Activated naive CD4-positive, alpha-beta T cell treated with anti-CD3 and anti-CD28 coated beads, Interleukin-2, amount 50 U/mL, for 24 hours (primary cell): ENCODE measurements around the gene IL1R2.
"Not testable (repeated sequence)": the region's sequence is repeated elsewhere in the genome, so short reads cannot be mapped to it uniquely, and the experiment has no call there.

ENCODE experiments used
- H3K27ac Mint-ChIP-seq: one replicate; pipeline ENCODE4 v1.8.0; 2021; ENCODE audit warnings: mild to moderate bottlenecking, mixed read lengths
- H3K27me3 Mint-ChIP-seq: one replicate; pipeline ENCODE4 v1.8.0; 2021; ENCODE audit warnings: mixed read lengths
- H3K36me3 Mint-ChIP-seq: one replicate; pipeline ENCODE4 v1.8.0; 2021; ENCODE audit warnings: mixed read lengths
- H3K4me1 Mint-ChIP-seq: one replicate; pipeline ENCODE4 v1.8.0; 2021; ENCODE audit warnings: mixed read lengths
- H3K4me3 Mint-ChIP-seq: one replicate; pipeline ENCODE4 v1.8.0; 2021; ENCODE audit warnings: mild to moderate bottlenecking, mixed read lengths
- H3K9me3 Mint-ChIP-seq: one replicate; pipeline ENCODE4 v1.8.0; 2021; ENCODE audit warnings: mixed read lengths

The IL1R2 gene

GRCh38 chr2:102001767-102002142 is 10.0 kb downstream of the IL1R2 start:
- Mint-ChIP-seq H3K4me1 (peaks cover 16% of the 10 kb centered on the region), H3K27me3 (peaks cover 4% of the 10 kb centered on the region), H3K27ac (peak overlapping the region; percentile 85), H3K36me3 (no peaks in the 10 kb centered on the region), H3K4me3 (no peak overlapping the region), H3K9me3 (no peaks in the 10 kb centered on the region)

GRCh38 chr2:102002228-102002627 is 10.5 kb downstream of the IL1R2 start:
- Mint-ChIP-seq H3K9me3 (no peaks in the 10 kb centered on the region), H3K4me1 (peaks cover 16% of the 10 kb centered on the region), H3K36me3 (no peaks in the 10 kb centered on the region), H3K4me3 (no peak overlapping the region), H3K27ac (no peak overlapping the region), H3K27me3 (peaks cover 4% of the 10 kb centered on the region)

DNA sequence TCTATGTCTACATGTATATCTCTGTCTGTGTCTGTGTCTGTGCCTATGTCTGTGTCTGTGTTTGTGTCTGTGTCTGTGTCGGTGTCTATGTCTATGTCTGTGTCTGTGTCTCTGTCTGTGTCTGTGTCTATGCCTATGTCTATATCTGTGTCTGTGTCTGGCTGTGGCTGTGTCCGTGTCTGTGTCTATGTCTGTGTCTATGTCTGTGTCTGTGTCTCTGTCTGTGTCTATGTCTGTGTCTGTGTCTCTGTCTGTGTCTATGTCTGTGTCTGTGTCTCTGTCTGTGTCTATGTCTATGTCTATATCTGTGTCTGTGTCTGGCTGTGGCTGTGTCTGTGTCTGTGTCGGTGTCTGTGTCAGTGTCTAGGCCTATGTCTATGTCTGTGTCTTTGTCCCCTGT is 11.1 kb downstream of the IL1R2 start:
- not testable (repeated sequence) for H3K9me3 Mint-ChIP-seq, H3K36me3 Mint-ChIP-seq, H3K27ac Mint-ChIP-seq, H3K4me3 Mint-ChIP-seq, H3K27me3 Mint-ChIP-seq
- H3K4me1 Mint-ChIP-seq, result peaks cover 16% of the 10 kb centered on the region

- no peak overlapping the region for H3K4me3 Mint-ChIP-seq
- no peaks in the 10 kb centered on the region for H3K9me3 Mint-ChIP-seq
- H3K27me3 Mint-ChIP-seq, result no peaks in the 10 kb centered on the region
- no peak overlapping the region for H3K27ac Mint-ChIP-seq
- H3K4me1 Mint-ChIP-seq, result peaks cover 14% of the 10 kb centered on the region
- H3K36me3 Mint-ChIP-seq, result no peaks in the 10 kb centered on the region
These were observed 11.9 kb downstream of the IL1R2 start for GRCh38 chr2:102003696-102004095.

DNA sequence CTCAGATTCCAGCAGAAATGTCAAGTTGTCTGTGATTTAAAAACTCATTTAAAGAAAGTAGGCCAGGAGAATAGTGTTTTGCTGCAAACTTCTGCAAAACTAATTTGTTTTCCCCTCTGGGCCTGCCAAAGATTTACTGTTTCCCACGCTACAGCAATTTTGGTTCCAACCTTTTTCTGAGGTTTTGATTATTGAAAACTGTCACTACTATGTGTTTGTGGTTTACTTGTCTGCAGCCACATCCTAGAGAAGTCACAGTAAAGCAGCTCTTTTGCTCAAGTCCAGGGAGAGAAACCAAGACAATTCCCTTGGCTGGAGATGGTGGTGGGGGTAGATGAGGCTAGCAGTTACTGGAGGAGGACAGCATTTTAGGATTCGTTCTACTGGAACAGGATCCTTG is 12.8 kb downstream of the IL1R2 start:
- Mint-ChIP-seq H3K4me3 (no peak overlapping the region), H3K27me3 (no peaks in the 10 kb centered on the region), H3K36me3 (no peaks in the 10 kb centered on the region), H3K9me3 (no peaks in the 10 kb centered on the region), H3K4me1 (peaks cover 10% of the 10 kb centered on the region), H3K27ac (no peak overlapping the region)

GRCh38 chr2:102005449-102005848 is 13.7 kb downstream of the IL1R2 start:
- H3K4me1 Mint-ChIP-seq, result peaks cover 8% of the 10 kb centered on the region
- no peaks in the 10 kb centered on the region for H3K27me3 Mint-ChIP-seq
- H3K27ac Mint-ChIP-seq, result no peak overlapping the region
- H3K36me3 Mint-ChIP-seq, result no peaks in the 10 kb centered on the region
- no peaks in the 10 kb centered on the region for H3K9me3 Mint-ChIP-seq
- no peak overlapping the region for H3K4me3 Mint-ChIP-seq

- Mint-ChIP-seq H3K27ac (no peak overlapping the region), H3K4me1 (peaks cover 9% of the 10 kb centered on the region), H3K4me3 (no peak overlapping the region), H3K9me3 (no peaks in the 10 kb centered on the region), H3K36me3 (no peaks in the 10 kb centered on the region), H3K27me3 (no peaks in the 10 kb centered on the region)
These were observed 14.5 kb downstream of the IL1R2 start for GRCh38 chr2:102005989-102006885.

- Mint-ChIP-seq H3K27ac (no peak overlapping the region), H3K4me3 (no peak overlapping the region), H3K9me3 (no peaks in the 10 kb centered on the region), H3K36me3 (no peaks in the 10 kb centered on the region), H3K27me3 (no peaks in the 10 kb centered on the region), H3K4me1 (peaks cover 9% of the 10 kb centered on the region)
These were observed 15.1 kb downstream of the IL1R2 start for GRCh38 chr2:102006886-102007278.

DNA sequence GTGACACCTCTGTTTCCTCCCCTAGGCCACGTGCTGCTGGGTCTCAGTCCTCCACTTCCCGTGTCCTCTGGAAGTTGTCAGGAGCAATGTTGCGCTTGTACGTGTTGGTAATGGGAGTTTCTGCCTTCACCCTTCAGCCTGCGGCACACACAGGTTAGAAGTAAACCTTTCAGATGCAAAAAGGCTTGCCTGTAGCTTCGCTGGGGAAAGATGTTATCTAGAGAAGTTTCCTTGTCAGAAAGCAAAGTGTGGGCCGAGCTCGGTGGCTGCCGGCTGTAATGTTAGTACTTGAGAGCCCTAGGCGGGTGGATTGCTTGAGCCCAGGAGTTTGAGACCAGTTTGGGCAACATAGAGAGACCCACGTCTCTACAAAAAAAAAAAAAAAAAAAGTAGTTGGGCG is 16.7 kb downstream of the IL1R2 start:
- Mint-ChIP-seq H3K27ac (peak overlapping the region; percentile 66), H3K36me3 (peaks cover 1% of the 10 kb centered on the region), H3K9me3 (no peaks in the 10 kb centered on the region), H3K4me3 (no peak overlapping the region), H3K27me3 (no peaks in the 10 kb centered on the region), H3K4me1 (peaks cover 22% of the 10 kb centered on the region)

- Mint-ChIP-seq H3K4me3 (no peak overlapping the region), H3K36me3 (peaks cover 1% of the 10 kb centered on the region), H3K9me3 (no peaks in the 10 kb centered on the region), H3K27ac (no peak overlapping the region), H3K4me1 (peaks cover 32% of the 10 kb centered on the region), H3K27me3 (no peaks in the 10 kb centered on the region)
These were observed 17.8 kb downstream of the IL1R2 start for GRCh38 chr2:102009557-102009956.

DNA sequence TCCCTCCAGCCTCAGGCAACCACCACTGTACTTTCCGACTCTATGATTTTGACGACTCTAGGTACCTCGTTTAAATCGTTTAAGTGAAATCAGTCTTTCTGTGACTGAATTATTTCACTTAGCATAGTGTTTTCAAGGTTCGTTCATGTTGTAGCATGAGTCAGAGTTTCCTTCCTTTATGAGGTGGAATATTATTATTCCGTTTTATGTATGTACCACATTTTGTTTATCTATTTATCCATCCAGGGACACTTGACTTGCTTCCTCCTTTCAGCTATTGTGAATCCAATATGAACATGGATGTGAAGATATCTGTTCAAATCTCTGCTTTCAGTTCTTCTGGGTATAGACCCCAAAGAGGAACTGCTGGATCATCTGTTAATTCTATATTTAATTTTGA is 19.1 kb downstream of the IL1R2 start:
- Mint-ChIP-seq H3K27me3 (no peaks in the 10 kb centered on the region), H3K9me3 (no peaks in the 10 kb centered on the region), H3K36me3 (peaks cover 1% of the 10 kb centered on the region), H3K4me1 (peaks cover 32% of the 10 kb centered on the region), H3K27ac (peak overlapping the region; percentile 71), H3K4me3 (no peak overlapping the region)

DNA sequence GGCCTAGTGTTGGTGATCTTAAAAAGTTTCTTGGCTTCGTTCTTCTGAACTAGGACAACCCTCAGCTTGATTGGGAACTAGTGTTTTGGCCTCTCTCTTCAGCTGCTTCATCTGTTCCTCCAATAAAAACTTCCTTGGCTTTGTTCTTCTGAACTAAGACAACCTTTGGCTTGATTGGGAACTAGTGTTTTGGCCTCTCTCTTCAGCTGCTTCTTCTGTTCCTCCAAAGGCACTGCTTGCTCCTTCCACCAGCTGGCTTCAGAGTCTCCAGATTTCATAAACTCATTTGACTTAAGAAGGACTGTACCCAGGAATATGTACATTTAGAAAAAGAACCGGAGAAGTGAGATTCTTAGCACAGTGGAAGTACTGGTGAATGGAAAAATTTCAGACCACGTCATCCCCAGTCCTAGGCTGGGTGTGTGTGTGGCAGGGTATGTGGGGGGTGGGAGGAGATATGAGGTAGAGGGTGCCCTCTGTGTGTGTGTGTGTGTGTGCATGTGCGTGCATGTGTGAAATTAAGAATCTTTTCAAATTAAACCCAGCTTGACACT is 20.4 kb downstream of the IL1R2 start:
- no peaks in the 10 kb centered on the region for H3K27me3 Mint-ChIP-seq
- H3K36me3 Mint-ChIP-seq, result peaks cover 1% of the 10 kb centered on the region
- H3K9me3 Mint-ChIP-seq, result no peaks in the 10 kb centered on the region
- peak overlapping the region; percentile 11 for H3K27ac Mint-ChIP-seq
- H3K4me1 Mint-ChIP-seq, result peaks cover 32% of the 10 kb centered on the region
- no peak overlapping the region for H3K4me3 Mint-ChIP-seq

DNA sequence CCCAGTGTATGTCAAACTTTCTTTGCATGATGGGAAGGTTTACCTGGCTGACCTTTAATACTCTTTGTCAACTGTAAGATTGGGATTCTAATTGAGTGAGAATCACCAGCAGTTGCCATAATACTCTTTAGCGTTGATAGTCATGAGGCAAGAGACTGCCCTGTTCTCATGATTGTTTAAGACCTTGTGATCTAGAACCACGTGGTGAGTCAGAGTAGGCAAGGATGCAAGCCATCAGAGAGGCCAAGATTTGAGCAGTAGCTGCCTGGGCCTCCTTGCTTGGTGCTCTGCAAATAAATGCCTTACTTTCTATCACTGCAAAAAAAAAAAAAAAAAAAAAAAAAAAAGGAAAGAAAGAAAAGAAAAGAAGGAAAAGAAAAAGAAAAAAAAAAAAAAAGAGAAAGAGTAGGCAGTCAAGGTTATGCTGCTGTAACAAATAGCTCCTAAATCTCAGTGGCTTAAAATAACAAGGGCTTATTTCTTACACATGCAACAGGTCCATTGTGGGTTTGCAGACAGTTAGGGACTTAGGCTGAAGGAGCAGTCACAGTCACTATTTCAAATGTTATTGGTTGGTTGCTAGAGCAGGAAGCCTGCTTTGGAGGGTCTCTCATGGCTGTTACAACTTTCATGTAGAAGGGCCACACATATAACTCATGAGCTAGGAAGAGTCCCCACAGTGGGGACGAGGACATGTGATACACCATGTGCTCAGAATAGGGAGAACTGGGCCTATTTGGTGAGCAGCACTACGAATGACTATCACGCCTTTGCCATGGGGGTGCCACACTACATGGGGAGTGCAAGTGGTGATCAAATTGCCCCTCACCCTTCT is 21.7 kb downstream of the IL1R2 start:
- H3K27me3 Mint-ChIP-seq, result no peaks in the 10 kb centered on the region
- peak overlapping the region; percentile 89 for H3K27ac Mint-ChIP-seq
- peaks cover 32% of the 10 kb centered on the region for H3K4me1 Mint-ChIP-seq
- no peak overlapping the region for H3K4me3 Mint-ChIP-seq
- peaks cover 1% of the 10 kb centered on the region for H3K36me3 Mint-ChIP-seq
- no peaks in the 10 kb centered on the region for H3K9me3 Mint-ChIP-seq

GRCh38 chr2:102014041-102014345 is 22.2 kb downstream of the IL1R2 start:
- Mint-ChIP-seq H3K27ac (peak overlapping the region; percentile 89), H3K4me3 (no peak overlapping the region), H3K36me3 (peaks cover 1% of the 10 kb centered on the region), H3K9me3 (no peaks in the 10 kb centered on the region), H3K27me3 (no peaks in the 10 kb centered on the region), H3K4me1 (peaks cover 32% of the 10 kb centered on the region)

DNA sequence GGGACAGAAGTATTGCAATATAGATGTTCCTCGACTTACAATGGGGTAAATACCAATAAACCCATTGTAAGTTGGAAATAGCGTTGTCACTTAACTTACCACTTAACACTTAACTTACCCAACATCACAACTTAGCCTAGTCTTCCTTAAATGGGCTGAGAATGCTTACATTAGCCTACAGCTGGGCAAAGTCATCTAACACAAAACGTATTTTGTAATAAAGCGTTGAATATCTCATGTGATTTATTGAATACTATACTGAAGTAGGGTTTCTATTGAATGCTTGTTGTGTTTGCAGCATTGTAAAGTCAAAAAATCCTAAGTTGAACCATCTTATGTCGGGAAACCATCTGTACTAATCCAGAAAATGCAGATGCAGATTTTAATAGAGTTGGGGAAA is 23.6 kb downstream of the IL1R2 start:
- Mint-ChIP-seq H3K27ac (no peak overlapping the region), H3K9me3 (no peaks in the 10 kb centered on the region), H3K4me1 (peaks cover 32% of the 10 kb centered on the region), H3K4me3 (no peak overlapping the region), H3K27me3 (no peaks in the 10 kb centered on the region), H3K36me3 (peaks cover 1% of the 10 kb centered on the region)

DNA sequence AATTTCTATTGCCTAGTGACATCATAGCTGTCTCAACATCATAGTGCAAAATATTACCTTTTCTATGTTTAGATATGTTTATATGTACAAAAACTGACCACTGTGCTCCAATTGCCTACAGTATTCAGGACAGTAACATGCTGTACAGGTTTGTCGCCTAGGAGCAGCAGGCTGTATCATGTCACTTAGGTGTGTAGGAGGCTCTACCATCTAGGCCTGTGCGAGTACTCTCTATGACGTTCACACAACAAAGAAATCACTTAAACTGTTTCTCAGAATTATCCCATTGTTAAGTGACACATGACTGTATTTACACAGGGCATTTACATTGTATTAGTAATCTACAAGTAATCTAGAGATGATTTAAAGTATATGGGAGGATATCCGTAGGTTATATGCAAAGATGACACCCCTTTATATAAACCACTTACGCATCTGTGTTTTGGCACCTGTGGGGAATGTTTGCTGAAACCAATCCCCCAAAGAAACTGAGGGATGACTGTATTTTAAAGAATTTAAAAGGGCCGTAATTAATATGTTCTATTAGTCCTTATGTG is 24.7 kb downstream of the IL1R2 start:
- H3K4me3 Mint-ChIP-seq, result no peak overlapping the region
- H3K4me1 Mint-ChIP-seq, result peaks cover 23% of the 10 kb centered on the region
- no peaks in the 10 kb centered on the region for H3K9me3 Mint-ChIP-seq
- H3K36me3 Mint-ChIP-seq, result peaks cover 1% of the 10 kb centered on the region
- H3K27me3 Mint-ChIP-seq, result no peaks in the 10 kb centered on the region
- H3K27ac Mint-ChIP-seq, result no peak overlapping the region
